Measurements from ENCODE around the gene ANKMY2. TPM values are rescaled to one million over a fixed set of nuclear protein-coding genes. Genes with fewer than 3 reads are reported as not detected.

The ANKMY2 gene
- total and polyA plus RNA-seq, 2 donors = 13.1 to 18.2 TPM

- peak in 5 of 9 donors; percentile 27 to 64 (median 37) for DNase-seq (ENCODE audit: low read depth in 6 of 9, low spot score in 9 of 9)
- H3K36me3 ChIP-seq (ENCODE audit: control insufficient read depth in 2 of 2, insufficient read depth in 2 of 2, low read length in 1 of 2) = no peaks in the 10 kb centered on the region
- peak overlapping the region; percentile 72 to 79 for H3K4me3 ChIP-seq (ENCODE audit: low read length in 2 of 2)
- peaks cover 8 to 16% of the 10 kb centered on the region in 2 donors for H3K4me1 ChIP-seq (ENCODE audit: control insufficient read depth in 2 of 2, insufficient read depth in 2 of 2, low read length in 2 of 2)
- H3K27me3 ChIP-seq (ENCODE audit: control insufficient read depth in 2 of 2, insufficient read depth in 1 of 2, low read length in 1 of 2) = no peaks in the 10 kb centered on the region
- under 1% methylated on average over 57 of the region's 57 CpGs for WGBS
- H3K27ac ChIP-seq (ENCODE audit: low read depth in 1 of 2, low read length in 1 of 2) = peak overlapping the region; percentile 68 to 79
- H3K9me3 ChIP-seq (ENCODE audit: control insufficient read depth in 2 of 2, insufficient read depth in 1 of 2, low read length in 1 of 2) = no peaks in the 10 kb centered on the region
These were observed 640 bp downstream of the ANKMY2 start for GRCh38 chr7:16644636-16645592.

GRCh38 chr7:16644157-16644556, 1.4 kb downstream of the ANKMY2 start:
- Histone ChIP-seq H3K27ac (ENCODE audit: low read depth in 1 of 2, low read length in 1 of 2) (no peak overlapping the region), H3K9me3 (ENCODE audit: control insufficient read depth in 2 of 2, insufficient read depth in 1 of 2, low read length in 1 of 2) (no peaks in the 10 kb centered on the region), H3K27me3 (ENCODE audit: control insufficient read depth in 2 of 2, insufficient read depth in 1 of 2, low read length in 1 of 2) (no peaks in the 10 kb centered on the region), H3K36me3 (ENCODE audit: control insufficient read depth in 2 of 2, insufficient read depth in 2 of 2, low read length in 1 of 2) (no peaks in the 10 kb centered on the region), H3K4me1 (ENCODE audit: control insufficient read depth in 2 of 2, insufficient read depth in 2 of 2, low read length in 2 of 2) (peaks cover 8 to 16% of the 10 kb centered on the region in 2 donors), H3K4me3 (ENCODE audit: low read length in 2 of 2) (peak overlapping the region; percentile 72 to 79)
- DNase-seq (ENCODE audit: low read depth in 6 of 9, low spot score in 9 of 9) = no peak
- 89% methylated on average over 4 of the region's 4 CpGs for WGBS

DNA sequence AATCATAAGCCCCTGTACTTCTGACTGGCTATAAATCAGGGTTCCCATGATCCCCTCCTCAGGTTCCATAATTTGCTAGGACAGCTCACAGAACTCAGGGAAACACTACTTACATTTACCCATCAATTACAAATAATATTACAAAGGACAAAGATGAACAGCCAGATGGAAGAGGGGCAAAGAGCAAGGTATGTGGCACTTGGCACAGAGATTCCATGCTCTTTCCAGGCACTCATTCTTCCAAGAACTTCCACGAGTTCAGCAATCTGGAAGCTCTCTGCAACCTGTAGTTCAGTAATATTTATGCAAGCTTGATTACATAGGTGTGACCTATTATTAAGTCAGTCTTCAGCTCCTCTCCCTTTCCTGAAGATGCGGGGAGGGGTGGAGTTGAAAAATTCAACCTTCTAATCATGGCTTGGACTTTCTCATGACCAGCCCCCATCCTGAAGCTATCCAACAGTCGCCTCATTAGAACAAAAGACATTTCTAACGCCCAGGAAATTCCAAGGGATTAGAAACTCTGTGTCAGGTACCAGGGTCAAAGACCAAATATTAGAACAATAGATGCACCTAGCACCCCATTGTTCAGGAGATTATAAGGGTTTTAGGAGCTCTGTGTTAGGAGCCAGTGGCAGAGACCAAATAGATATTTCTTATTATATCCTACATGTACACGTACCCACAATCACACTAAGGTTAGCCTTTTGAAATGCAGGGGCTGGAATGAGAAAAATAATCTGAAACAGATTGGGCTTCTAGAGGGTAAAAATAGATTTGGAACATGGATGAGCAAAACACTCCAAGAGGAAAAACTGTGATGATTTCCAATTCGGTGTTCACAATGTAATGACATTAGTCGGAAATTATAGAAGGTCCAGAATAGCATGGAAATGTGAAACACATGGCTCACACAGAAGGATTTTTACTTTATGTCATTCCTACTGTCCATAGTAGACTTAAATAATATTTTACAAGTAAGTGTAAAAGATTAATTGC, 7.0 kb downstream of the ANKMY2 start:
- peaks cover 0 to 5% of the 10 kb centered on the region in 2 donors for H3K36me3 ChIP-seq (ENCODE audit: control insufficient read depth in 2 of 2, insufficient read depth in 2 of 2, low read length in 1 of 2)
- no peak overlapping the region for H3K27ac ChIP-seq (ENCODE audit: low read depth in 1 of 2, low read length in 1 of 2)
- no peaks in the 10 kb centered on the region for H3K9me3 ChIP-seq (ENCODE audit: control insufficient read depth in 2 of 2, insufficient read depth in 1 of 2, low read length in 1 of 2)
- H3K4me1 ChIP-seq (ENCODE audit: control insufficient read depth in 2 of 2, insufficient read depth in 2 of 2, low read length in 2 of 2) = no peaks in the 10 kb centered on the region
- WGBS = 97% methylated on average over 7 of the region's 7 CpGs
- H3K27me3 ChIP-seq (ENCODE audit: control insufficient read depth in 2 of 2, insufficient read depth in 1 of 2, low read length in 1 of 2) = no peaks in the 10 kb centered on the region
- no peak overlapping the region for H3K4me3 ChIP-seq (ENCODE audit: low read length in 2 of 2)
- DNase-seq (ENCODE audit: low read depth in 6 of 9, low spot score in 9 of 9) = no peak

DNA sequence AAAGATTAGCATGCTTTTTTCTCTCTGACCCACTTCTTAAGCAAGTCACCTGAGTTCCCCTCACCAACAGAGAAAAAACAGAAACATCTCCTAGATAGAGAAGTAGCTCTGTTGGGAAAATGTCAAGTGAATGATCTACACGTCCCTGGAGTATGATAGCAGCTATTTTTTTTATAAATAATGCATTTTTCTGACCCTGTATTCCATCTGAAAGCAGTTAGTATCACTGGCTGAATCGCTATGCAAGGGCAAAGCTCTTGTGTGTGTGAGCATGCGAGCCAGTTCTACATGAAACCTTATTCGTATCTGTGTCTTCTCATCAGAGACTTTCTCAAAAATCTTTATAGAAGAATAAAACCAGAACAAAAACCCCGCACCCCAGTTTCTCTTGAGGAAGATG, 8.2 kb downstream of the ANKMY2 start:
- H3K4me1 ChIP-seq (ENCODE audit: control insufficient read depth in 2 of 2, insufficient read depth in 2 of 2, low read length in 2 of 2) = no peaks in the 10 kb centered on the region
- H3K36me3 ChIP-seq (ENCODE audit: control insufficient read depth in 2 of 2, insufficient read depth in 2 of 2, low read length in 1 of 2) = peaks cover 0 to 5% of the 10 kb centered on the region in 2 donors
- no peaks in the 10 kb centered on the region for H3K9me3 ChIP-seq (ENCODE audit: control insufficient read depth in 2 of 2, insufficient read depth in 1 of 2, low read length in 1 of 2)
- 95% methylated on average over 5 of the region's 5 CpGs for WGBS
- no peak for DNase-seq (ENCODE audit: low read depth in 6 of 9, low spot score in 9 of 9)
- H3K4me3 ChIP-seq (ENCODE audit: low read length in 2 of 2) = no peak overlapping the region
- H3K27me3 ChIP-seq (ENCODE audit: control insufficient read depth in 2 of 2, insufficient read depth in 1 of 2, low read length in 1 of 2) = no peaks in the 10 kb centered on the region
- H3K27ac ChIP-seq (ENCODE audit: low read depth in 1 of 2, low read length in 1 of 2) = no peak overlapping the region

GRCh38 chr7:16636555-16637101, 8.9 kb downstream of the ANKMY2 start:
- no peak for DNase-seq (ENCODE audit: low read depth in 6 of 9, low spot score in 9 of 9)
- no peaks in the 10 kb centered on the region for H3K9me3 ChIP-seq (ENCODE audit: control insufficient read depth in 2 of 2, insufficient read depth in 1 of 2, low read length in 1 of 2)
- peaks cover 0 to 5% of the 10 kb centered on the region in 2 donors for H3K36me3 ChIP-seq (ENCODE audit: control insufficient read depth in 2 of 2, insufficient read depth in 2 of 2, low read length in 1 of 2)

GRCh38 chr7:16634271-16634738, 11.2 kb downstream of the ANKMY2 start:
- no peaks in the 10 kb centered on the region for H3K27me3 ChIP-seq (ENCODE audit: control insufficient read depth in 2 of 2, insufficient read depth in 1 of 2, low read length in 1 of 2)
- H3K4me1 ChIP-seq (ENCODE audit: control insufficient read depth in 2 of 2, insufficient read depth in 2 of 2, low read length in 2 of 2) = no peaks in the 10 kb centered on the region
- peaks cover 0 to 5% of the 10 kb centered on the region in 2 donors for H3K36me3 ChIP-seq (ENCODE audit: control insufficient read depth in 2 of 2, insufficient read depth in 2 of 2, low read length in 1 of 2)
- H3K4me3 ChIP-seq (ENCODE audit: low read length in 2 of 2) = no peak overlapping the region
- DNase-seq (ENCODE audit: low read depth in 6 of 9, low spot score in 9 of 9) = no peak
- 95% methylated on average over 4 of the region's 4 CpGs for WGBS
- no peaks in the 10 kb centered on the region for H3K9me3 ChIP-seq (ENCODE audit: control insufficient read depth in 2 of 2, insufficient read depth in 1 of 2, low read length in 1 of 2)
- no peak overlapping the region for H3K27ac ChIP-seq (ENCODE audit: low read depth in 1 of 2, low read length in 1 of 2)

More at GRCh38 chr7:16636555-16637101, 8.9 kb downstream of the ANKMY2 start:
- no peaks in the 10 kb centered on the region for H3K27me3 ChIP-seq (ENCODE audit: control insufficient read depth in 2 of 2, insufficient read depth in 1 of 2, low read length in 1 of 2)
- no peak overlapping the region for H3K4me3 ChIP-seq (ENCODE audit: low read length in 2 of 2)
- 98% methylated on average over 1 of the region's 1 CpG for WGBS
- no peak overlapping the region for H3K27ac ChIP-seq (ENCODE audit: low read depth in 1 of 2, low read length in 1 of 2)
- H3K4me1 ChIP-seq (ENCODE audit: control insufficient read depth in 2 of 2, insufficient read depth in 2 of 2, low read length in 2 of 2) = no peaks in the 10 kb centered on the region

- Histone ChIP-seq H3K27me3 (ENCODE audit: control insufficient read depth in 2 of 2, insufficient read depth in 1 of 2, low read length in 1 of 2) (no peaks in the 10 kb centered on the region), H3K27ac (ENCODE audit: low read depth in 1 of 2, low read length in 1 of 2) (no peak overlapping the region), H3K9me3 (ENCODE audit: control insufficient read depth in 2 of 2, insufficient read depth in 1 of 2, low read length in 1 of 2) (no peaks in the 10 kb centered on the region), H3K4me3 (ENCODE audit: low read length in 2 of 2) (no peak overlapping the region), H3K4me1 (ENCODE audit: control insufficient read depth in 2 of 2, insufficient read depth in 2 of 2, low read length in 2 of 2) (no peaks in the 10 kb centered on the region), H3K36me3 (ENCODE audit: control insufficient read depth in 2 of 2, insufficient read depth in 2 of 2, low read length in 1 of 2) (no peaks in the 10 kb centered on the region)
- no peak for DNase-seq (ENCODE audit: low read depth in 6 of 9, low spot score in 9 of 9)
- 98% methylated on average over 1 of the region's 1 CpG for WGBS
These were observed 14.9 kb downstream of the ANKMY2 start for GRCh38 chr7:16630654-16631053.

- Histone ChIP-seq H3K4me3 (ENCODE audit: low read length in 2 of 2) (no peak overlapping the region), H3K4me1 (ENCODE audit: control insufficient read depth in 2 of 2, insufficient read depth in 2 of 2, low read length in 2 of 2) (no peaks in the 10 kb centered on the region), H3K27me3 (ENCODE audit: control insufficient read depth in 2 of 2, insufficient read depth in 1 of 2, low read length in 1 of 2) (no peaks in the 10 kb centered on the region), H3K27ac (ENCODE audit: low read depth in 1 of 2, low read length in 1 of 2) (no peak overlapping the region), H3K9me3 (ENCODE audit: control insufficient read depth in 2 of 2, insufficient read depth in 1 of 2, low read length in 1 of 2) (no peaks in the 10 kb centered on the region), H3K36me3 (ENCODE audit: control insufficient read depth in 2 of 2, insufficient read depth in 2 of 2, low read length in 1 of 2) (peaks cover 0 to 3% of the 10 kb centered on the region in 2 donors)
- no peak for DNase-seq (ENCODE audit: low read depth in 6 of 9, low spot score in 9 of 9)
- WGBS = 73% methylated on average over 2 of the region's 2 CpGs
These were observed 18.3 kb downstream of the ANKMY2 start for GRCh38 chr7:16627236-16627635.
